Adipocyte (in vitro differentiated cells): ENCODE data around the gene RASSF5.
A peak's percentile ranks its signal among the peaks of the same experiment; 100 is the strongest.

Experiments
- DNase-seq: peaks from one replicate; pipeline ENCODE4 v3.0.0-alpha.2; 2015; ENCODE audit warnings: low read depth
- H3K27me3 ChIP-seq: replicated peaks from 2 replicates; pipeline ENCODE4 v1.7.0; 2013; ENCODE audit warnings: mild to moderate bottlenecking, low read length, moderate library complexity; ENCODE audit not compliant: control insufficient read depth, insufficient read depth
- H3K36me3 ChIP-seq: 2 replicates; pipeline ENCODE4 v1.7.0; 2013; ENCODE audit warnings: low read length, mild to moderate bottlenecking, moderate library complexity; ENCODE audit not compliant: control insufficient read depth, insufficient read depth, severe bottlenecking
- H3K4me1 ChIP-seq: 2 replicates; pipeline ENCODE4 v1.7.0; 2013; ENCODE audit warnings: mild to moderate bottlenecking, low read length, moderate library complexity; ENCODE audit not compliant: control insufficient read depth, insufficient read depth
- H3K4me3 ChIP-seq: 2 replicates; pipeline ENCODE4 v1.7.0; 2013; ENCODE audit warnings: mild to moderate bottlenecking, low read length, moderate library complexity
- H3K9ac ChIP-seq: 2 replicates; pipeline ENCODE4 v1.7.0; 2013; ENCODE audit warnings: mild to moderate bottlenecking, low read length, moderate library complexity
- H3K9me3 ChIP-seq: 2 replicates; pipeline ENCODE4 v1.7.0; 2013; ENCODE audit warnings: mild to moderate bottlenecking, low read length, moderate library complexity; ENCODE audit not compliant: control insufficient read depth

RASSF5 gene

DNA sequence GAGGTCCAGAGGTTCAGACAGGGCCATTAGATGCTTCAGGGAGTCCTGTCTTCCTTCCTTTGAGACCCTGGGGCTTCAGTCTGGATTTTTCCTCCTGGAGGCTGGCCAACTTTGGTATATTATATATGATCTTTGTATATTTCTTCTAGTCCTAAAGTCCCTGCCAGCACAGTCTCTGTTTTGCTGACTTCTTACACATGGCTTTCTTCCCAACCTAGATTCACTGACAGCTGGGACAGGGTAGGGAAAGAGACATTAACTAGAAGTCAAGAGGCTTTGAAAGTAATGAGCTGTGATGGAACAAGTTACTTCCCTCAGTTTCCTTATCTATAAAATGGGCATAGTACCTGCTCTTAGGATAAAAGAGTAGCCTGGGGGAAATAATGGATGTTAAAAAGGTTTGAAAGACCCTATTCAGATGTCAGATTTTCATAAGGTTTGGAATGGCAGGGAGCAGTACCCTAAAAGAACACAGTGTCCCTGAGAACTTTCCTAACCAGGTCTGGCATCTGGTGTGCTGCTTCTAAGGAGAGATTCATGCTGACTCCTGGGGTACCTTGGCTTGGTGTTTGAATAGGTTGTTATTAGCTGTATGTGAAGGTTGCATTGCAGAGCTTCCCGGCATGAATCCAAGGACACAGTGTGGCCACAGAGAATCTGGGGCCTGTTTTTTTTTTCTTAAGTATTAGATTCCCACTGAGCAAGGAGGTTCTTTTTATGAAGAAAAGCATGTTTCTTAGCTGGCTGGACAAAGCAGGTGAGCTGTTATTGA, 47.6 kb downstream of the RASSF5 start:
- Histone ChIP-seq H3K4me1 (peaks cover 23% of the 10 kb centered on the region), H3K4me3 (no peak overlapping the region), H3K9me3 (no peaks in the 10 kb centered on the region), H3K9ac (no peak overlapping the region), H3K36me3 (no peaks in the 10 kb centered on the region), H3K27me3 (peaks cover 9% of the 10 kb centered on the region)
- DNase-seq, result no peak

DNA sequence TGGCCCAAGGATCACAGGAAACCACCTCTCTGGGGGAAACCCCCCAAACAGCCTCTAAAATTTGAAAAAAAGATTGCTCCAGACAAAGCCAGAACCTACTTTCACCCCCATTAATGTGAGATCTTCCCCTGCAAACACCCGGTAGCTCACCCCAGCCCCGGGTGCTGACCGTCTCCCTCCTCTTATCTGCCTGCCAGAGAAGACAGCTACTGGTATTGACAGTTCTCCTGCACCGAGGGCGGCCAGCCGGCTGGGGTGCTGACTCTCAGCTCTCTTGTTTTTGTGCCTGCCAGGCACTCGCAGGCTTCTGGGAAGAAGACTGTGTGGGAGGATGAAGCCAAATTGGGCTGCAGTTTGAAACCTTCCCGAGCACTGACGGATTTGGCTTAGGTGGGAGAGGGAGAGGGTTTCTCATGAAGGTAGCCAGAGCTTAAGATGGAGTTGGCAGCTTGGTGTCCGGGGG, 48.2 kb downstream of the RASSF5 start:
- Histone ChIP-seq H3K4me3 (no peak overlapping the region), H3K9me3 (no peaks in the 10 kb centered on the region), H3K36me3 (no peaks in the 10 kb centered on the region), H3K9ac (no peak overlapping the region), H3K4me1 (peaks cover 23% of the 10 kb centered on the region), H3K27me3 (peaks cover 9% of the 10 kb centered on the region)
- no peak for DNase-seq

DNA sequence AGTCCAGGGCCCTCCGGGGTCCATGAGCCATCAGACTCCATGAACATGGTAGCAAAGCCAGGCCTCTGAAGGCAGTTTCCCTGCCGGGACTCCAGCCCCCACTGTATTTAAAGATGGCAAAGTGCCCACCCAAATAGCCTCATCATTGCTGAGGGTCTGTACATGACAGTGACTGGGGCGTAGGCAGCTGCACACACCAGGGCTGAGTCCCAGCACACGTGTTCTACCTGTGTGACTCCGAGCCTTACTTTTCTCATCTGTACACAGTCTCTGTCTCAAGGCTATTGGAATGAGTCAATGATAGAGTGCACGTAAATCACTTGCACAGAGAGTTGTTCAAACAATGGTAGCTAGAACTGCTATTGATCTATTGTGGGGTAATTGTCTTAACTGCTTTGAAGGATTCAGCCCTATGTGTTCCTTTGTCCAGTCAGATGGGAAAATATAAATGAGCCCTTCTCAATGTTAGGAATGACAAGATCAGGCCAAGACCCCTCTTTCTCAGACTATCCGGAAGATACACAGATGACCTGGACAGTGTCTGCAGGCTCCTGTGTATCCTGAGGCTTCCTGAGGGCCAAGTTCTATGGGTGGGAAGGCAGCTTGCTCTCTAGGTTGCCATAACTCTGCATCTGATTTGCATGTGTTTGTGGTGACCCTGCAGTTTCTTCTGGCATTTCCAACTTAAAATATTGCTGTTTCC, 48.9 kb downstream of the RASSF5 start:
- Histone ChIP-seq H3K4me3 (no peak overlapping the region), H3K9ac (no peak overlapping the region), H3K9me3 (no peaks in the 10 kb centered on the region), H3K36me3 (no peaks in the 10 kb centered on the region), H3K27me3 (peaks cover 9% of the 10 kb centered on the region), H3K4me1 (peaks cover 23% of the 10 kb centered on the region)
- no peak for DNase-seq

GRCh38 chr1:206556750-206557635, 49.7 kb downstream of the RASSF5 start:
- H3K27me3 ChIP-seq, result peaks cover 9% of the 10 kb centered on the region
- peaks cover 23% of the 10 kb centered on the region for H3K4me1 ChIP-seq
- H3K4me3 ChIP-seq, result peak overlapping the region; percentile 76
- peak; percentile 73 for DNase-seq
- H3K9ac ChIP-seq, result no peak overlapping the region
- no peaks in the 10 kb centered on the region for H3K36me3 ChIP-seq
- H3K9me3 ChIP-seq, result no peaks in the 10 kb centered on the region

DNA sequence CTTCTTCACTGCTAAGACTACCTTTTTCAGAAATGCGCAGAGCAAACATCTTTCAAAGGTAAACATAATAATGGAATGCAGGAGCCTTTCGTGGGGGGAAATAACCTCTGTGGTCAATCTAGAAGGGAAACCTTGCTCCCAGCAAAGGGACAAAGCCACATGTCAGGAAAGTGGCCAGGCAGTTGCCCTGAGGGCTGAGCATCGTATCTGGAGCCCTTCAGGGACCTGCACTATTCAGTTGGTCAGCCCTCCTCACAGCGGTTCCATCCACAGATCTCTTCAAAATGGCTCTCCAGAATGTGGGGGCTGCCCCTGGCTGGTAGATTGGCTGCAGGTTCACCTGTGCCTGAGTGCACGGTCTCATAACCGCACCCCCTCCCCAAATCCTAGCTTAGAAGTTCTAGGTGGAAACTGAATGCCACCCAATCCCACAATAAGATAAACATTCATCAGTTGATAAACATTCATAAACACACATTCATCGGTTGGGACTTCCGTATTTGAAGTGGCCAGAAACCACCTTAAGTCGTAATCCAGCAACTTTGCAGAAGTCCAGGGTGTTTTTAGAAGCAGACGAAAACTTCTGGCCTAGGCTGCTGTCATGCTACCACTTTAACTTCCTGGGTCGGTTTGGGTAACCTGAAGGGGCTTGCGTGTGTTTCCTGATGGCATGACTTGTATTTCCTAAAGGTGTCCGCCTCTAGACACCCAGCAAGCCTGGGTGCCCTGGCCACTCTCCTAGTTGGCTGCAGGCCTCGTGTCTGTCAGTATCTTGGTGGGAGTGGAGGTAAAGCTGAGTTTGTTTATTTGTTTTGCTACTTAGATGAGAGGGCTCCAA, 50.5 kb downstream of the RASSF5 start:
- H3K9me3 ChIP-seq, result no peaks in the 10 kb centered on the region
- no peak for DNase-seq
- H3K4me3 ChIP-seq, result peak overlapping the region; percentile 76
- H3K27me3 ChIP-seq, result peaks cover 9% of the 10 kb centered on the region
- H3K4me1 ChIP-seq, result peaks cover 23% of the 10 kb centered on the region
- no peak overlapping the region for H3K9ac ChIP-seq
- H3K36me3 ChIP-seq, result no peaks in the 10 kb centered on the region

DNA sequence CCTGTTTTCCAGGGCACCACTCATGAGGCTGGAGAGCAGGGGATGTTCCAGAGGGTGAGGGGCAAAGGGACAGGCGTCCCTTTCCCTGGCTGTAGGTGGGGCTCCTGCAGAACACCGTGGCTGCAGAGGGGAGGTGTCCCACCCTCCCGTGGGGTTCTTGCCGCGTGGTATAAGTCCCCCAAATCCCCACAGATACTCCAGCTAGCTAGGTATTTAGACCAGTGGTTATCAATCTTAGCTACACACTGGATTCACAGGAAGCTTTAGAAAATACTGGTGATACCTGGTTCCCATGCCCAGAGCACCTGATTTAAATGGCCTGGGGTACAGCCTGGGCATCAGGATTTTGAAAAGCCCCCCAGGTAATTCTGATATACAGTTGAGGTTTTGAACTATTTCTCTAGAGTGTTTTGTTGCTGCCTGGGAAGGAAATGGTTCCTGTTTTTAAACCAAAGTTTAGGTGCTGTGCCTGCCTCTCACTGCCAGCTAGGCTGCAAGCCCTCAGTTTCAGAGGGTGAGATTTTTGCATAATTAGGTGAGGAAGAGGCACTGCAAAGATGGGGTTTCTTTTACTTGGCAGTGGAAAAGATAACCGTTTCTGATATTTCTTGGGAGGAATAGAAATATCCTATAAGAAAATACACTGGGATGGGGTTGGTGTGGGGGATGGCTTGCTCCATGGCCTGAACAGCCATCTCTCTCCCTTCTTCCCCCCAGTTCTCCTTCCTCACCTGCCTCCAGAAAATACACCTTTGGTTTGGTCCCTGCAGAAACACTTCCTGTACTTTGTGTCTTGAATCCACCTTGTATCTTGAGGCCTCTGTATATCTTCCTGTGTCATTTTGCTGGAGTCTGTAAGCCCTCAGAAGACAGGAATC, 51.7 kb downstream of the RASSF5 start:
- H3K36me3 ChIP-seq, result no peaks in the 10 kb centered on the region
- no peak for DNase-seq
- peaks cover 9% of the 10 kb centered on the region for H3K27me3 ChIP-seq
- H3K4me1 ChIP-seq, result peaks cover 18% of the 10 kb centered on the region
- H3K9me3 ChIP-seq, result no peaks in the 10 kb centered on the region
- H3K9ac ChIP-seq, result no peak overlapping the region
- no peak overlapping the region for H3K4me3 ChIP-seq

- no peak overlapping the region for H3K9ac ChIP-seq
- peaks cover 17% of the 10 kb centered on the region for H3K4me1 ChIP-seq
- DNase-seq, result no peak
- H3K9me3 ChIP-seq, result no peaks in the 10 kb centered on the region
- peaks cover 9% of the 10 kb centered on the region for H3K27me3 ChIP-seq
- no peak overlapping the region for H3K4me3 ChIP-seq
- H3K36me3 ChIP-seq, result no peaks in the 10 kb centered on the region
Measured at GRCh38 chr1:206559672-206559995, 52.3 kb downstream of the RASSF5 start.

- no peak overlapping the region for H3K9ac ChIP-seq
- no peaks in the 10 kb centered on the region for H3K9me3 ChIP-seq
- H3K27me3 ChIP-seq, result peaks cover 9% of the 10 kb centered on the region
- peaks cover 13% of the 10 kb centered on the region for H3K4me1 ChIP-seq
- no peak overlapping the region for H3K4me3 ChIP-seq
- H3K36me3 ChIP-seq, result no peaks in the 10 kb centered on the region
- no peak for DNase-seq
Measured at GRCh38 chr1:206560007-206560716, 52.8 kb downstream of the RASSF5 start.

DNA sequence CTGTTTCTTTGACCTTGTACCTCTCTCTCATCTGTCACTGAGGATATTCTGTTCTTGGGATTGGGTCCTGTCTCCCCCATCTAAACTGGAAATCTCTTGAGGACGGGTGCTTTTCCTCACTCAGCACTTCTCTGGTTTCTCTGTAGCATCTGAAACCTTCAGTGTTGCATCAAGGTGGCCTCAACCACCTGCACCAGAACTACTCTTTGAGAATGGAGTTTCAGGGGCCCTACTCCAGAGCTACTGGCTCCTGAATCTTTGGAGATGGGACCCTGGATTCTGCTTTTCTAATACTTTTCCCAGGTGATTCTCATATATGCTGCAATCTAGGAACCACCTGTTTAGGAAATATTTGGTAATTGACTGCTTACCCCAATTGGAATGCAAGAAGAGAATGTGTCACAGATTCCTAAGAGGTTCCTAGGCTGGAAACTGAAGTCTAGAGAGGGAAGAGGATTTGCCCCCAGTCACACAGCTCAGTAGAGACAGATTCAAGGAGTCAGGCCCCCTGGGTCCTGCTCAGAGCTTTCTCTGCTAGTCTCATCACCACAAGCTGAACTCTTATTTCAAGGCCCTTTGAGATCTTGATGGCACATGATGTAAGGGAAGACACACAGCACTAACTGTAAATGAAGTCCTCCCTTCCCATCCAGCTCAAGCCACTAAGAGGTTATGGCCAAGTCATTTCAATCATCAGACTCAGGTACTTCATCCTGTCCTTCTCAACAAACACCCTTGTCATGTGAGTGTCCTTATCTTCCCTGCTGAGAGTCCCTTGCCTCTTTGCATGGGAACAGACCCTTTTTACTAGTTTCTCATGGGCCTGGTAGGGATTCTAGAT, 56.3 kb downstream of the RASSF5 start:
- Histone ChIP-seq H3K4me3 (no peak overlapping the region), H3K9ac (no peak overlapping the region), H3K4me1 (no peaks in the 10 kb centered on the region), H3K9me3 (no peaks in the 10 kb centered on the region), H3K27me3 (no peaks in the 10 kb centered on the region), H3K36me3 (no peaks in the 10 kb centered on the region)
- DNase-seq, result no peak
